Measurements from ENCODE around the gene STXBP6.

GRCh38 chr14:24761141-24761540, 288.8 kb downstream of the STXBP6 start:
- no peak for TF ChIP-seq CTCF (IDR thresholded peaks at IDR 0.05; ENCODE audit: insufficient read depth, low read length, poor library complexity, severe bottlenecking)
- TF ChIP-seq EZH2phosphoT487 (conservative IDR thresholded peaks at IDR 0.05; ENCODE audit: low read length) = no peak

Measured in SU-DHL-6 (cell line).